HFFc6 (cell line): ENCODE results near the gene ZNF254. TPM values are rescaled to one million over a fixed set of nuclear protein-coding genes. Genes with fewer than 3 reads are reported as not detected.

Experiments used
- DNase-seq: peaks from one replicate; pipeline ENCODE4 v3.0.0-alpha.2; 2018
- H3K27ac Mint-ChIP-seq: 2 replicates; pipeline ENCODE4 v1.8.0; 2020; ENCODE audit warnings: mild to moderate bottlenecking, mixed read lengths
- H3K27me3 Mint-ChIP-seq: 2 replicates; pipeline ENCODE4 v1.8.0; 2021; ENCODE audit warnings: mild to moderate bottlenecking, moderate library complexity, mixed read lengths; ENCODE audit not compliant: insufficient read depth
- H3K36me3 Mint-ChIP-seq: 2 replicates; pipeline ENCODE4 v1.8.0; 2021; ENCODE audit warnings: low read depth, mixed read lengths
- H3K4me1 Mint-ChIP-seq: 2 replicates; pipeline ENCODE4 v1.8.0; 2020; ENCODE audit warnings: low read depth, mixed read lengths
- H3K4me3 Mint-ChIP-seq: 2 replicates; pipeline ENCODE4 v1.8.0; 2020; ENCODE audit warnings: mild to moderate bottlenecking, moderate library complexity, mixed read lengths
- H3K9me3 Mint-ChIP-seq: 2 replicates; pipeline ENCODE4 v1.8.0; 2020; ENCODE audit warnings: mild to moderate bottlenecking, mixed read lengths
- CTCF ChIP-seq: fragments of 200-600 bp; sonication (generic); IDR thresholded peaks from 2 replicates; pipeline ENCODE4 v1.5.0; 2021; ENCODE audit warnings: antibody characterized with exemption, mild to moderate bottlenecking
- total RNA-seq, 6 experiments: library from RNA; stranded (reverse); fragmentation: NEBNext Ultra II Directional; extraction: Animal tissue kit (Norgen Biotek cat#: 25700); gene quantifications; 2 replicates in 1 of 6; 3 replicates in 5 of 6; pipeline ENCODE4 v1.2.3, GENCODE V29; 2021

The ZNF254 gene
- total RNA-seq, 6 experiments from 2014 or later = 3.3 to 5.2 (median 4.3) TPM

GRCh38 chr19:24177686-24178085 lies 90.7 kb downstream of the ZNF254 start:
- Mint-ChIP-seq H3K27me3 (peaks cover 2% of the 10 kb centered on the region; the same call in 1 of the 2 replicates), H3K27ac (no peak overlapping the region), H3K4me3 (no peak overlapping the region), H3K36me3 (peaks cover 7% of the 10 kb centered on the region; the same call in 1 of the 2 replicates), H3K4me1 (no peaks in the 10 kb centered on the region), H3K9me3 (peaks cover 51% of the 10 kb centered on the region)
- TF ChIP-seq CTCF = no peak
- no peak for DNase-seq

- no peak overlapping the region for H3K4me3 Mint-ChIP-seq
- peaks cover 7% of the 10 kb centered on the region; the same call in 1 of the 2 replicates for H3K36me3 Mint-ChIP-seq
- TF ChIP-seq CTCF = no peak
- H3K4me1 Mint-ChIP-seq = no peaks in the 10 kb centered on the region
- H3K9me3 Mint-ChIP-seq = peaks cover 51% of the 10 kb centered on the region
- peaks cover 2% of the 10 kb centered on the region; the same call in 1 of the 2 replicates for H3K27me3 Mint-ChIP-seq
- no peak overlapping the region for H3K27ac Mint-ChIP-seq
- no peak for DNase-seq
These were observed 91.2 kb downstream of the ZNF254 start for GRCh38 chr19:24178207-24178606.

Other genes with a start within 250 kb of the ZNF254 start
- gene ZNF726, start 172.3 kb upstream of the ZNF254 start, total RNA-seq = 1 to 10 TPM; 1.1 to 4.0 (median 3.2) TPM